ENCODE measurements around the gene CAST.

- TF ChIP-seq CTCF (IDR thresholded peaks at IDR 0.05) (peak in 3 of 4 experiments; percentile 7 to 19 (median 17)), POLR2AphosphoS5 (IDR thresholded peaks at IDR 0.05) (no peak)
Measured at GRCh38 chr5:96651948-96652753, 10.0 kb upstream of the CAST start.
